ENCODE measurements around the gene CNPY1.

The CNPY1 gene

GRCh38 chr7:155571581-155572345 lies 25.4 kb upstream of the CNPY1 start:
- in situ Hi-C loops (cut with HindIII; ENCODE audit: low sequenced_read_pairs) = no loop called here
- no peak overlapping the region for H3K4me3 ChIP-seq (ENCODE audit: low read depth, low read length)
- TF ChIP-seq CTCF (IDR thresholded peaks at IDR 0.05; ENCODE audit: low read depth, low read length, missing control alignments) = no peak
- DNase-seq (ENCODE audit: low read depth) = no peak

GRCh38 chr7:155570991-155571390 lies 24.6 kb upstream of the CNPY1 start:
- in situ Hi-C loops (cut with HindIII; ENCODE audit: low sequenced_read_pairs) = no loop called here
- no peak for TF ChIP-seq CTCF (IDR thresholded peaks at IDR 0.05; ENCODE audit: low read depth, low read length, missing control alignments)
- no peak for DNase-seq (ENCODE audit: low read depth)

DNA sequence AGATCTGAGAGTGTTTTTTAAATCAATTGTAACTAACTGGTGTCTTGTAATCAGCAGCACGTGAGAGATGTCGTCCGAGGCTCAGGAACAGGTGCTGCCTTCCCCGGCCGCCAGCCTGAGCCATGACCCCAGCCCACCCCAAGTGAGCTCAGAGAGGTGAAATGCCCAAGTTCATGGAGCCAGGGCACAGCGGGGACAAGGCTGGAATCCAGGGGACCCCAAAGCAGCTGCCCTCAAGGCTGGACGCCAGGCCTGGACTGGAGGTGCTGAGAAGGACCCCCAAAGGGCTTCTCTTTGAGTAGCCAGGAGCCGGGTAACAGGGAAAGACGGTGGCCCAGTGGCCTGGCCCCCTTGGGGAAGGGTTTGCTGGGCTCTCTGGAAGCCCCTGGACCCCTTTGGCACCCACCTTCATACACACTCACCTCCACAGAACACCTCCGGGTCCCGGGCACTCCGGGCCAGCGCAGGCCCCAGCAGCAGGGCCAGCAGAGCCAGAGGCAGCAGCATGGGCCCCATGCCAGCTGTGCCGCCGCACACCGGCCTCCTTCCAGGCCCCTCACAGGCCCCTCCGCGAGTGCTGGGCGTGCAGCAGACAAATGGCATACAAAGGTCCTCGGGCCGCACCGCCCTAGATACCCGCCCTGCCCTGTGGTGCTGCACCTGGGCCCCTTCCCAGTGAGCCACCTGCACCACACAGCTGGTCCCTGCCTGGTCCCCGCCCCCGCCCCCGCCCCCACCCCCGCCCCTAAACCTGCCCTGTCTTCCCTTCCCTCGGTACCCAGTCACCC lies 24.0 kb upstream of the CNPY1 start:
- DNase-seq (ENCODE audit: low read depth) = no peak
- TF ChIP-seq CTCF (IDR thresholded peaks at IDR 0.05; ENCODE audit: low read depth, low read length, missing control alignments) = no peak
- in situ Hi-C loops (cut with HindIII; ENCODE audit: low sequenced_read_pairs) = no loop called here
- H3K4me3 ChIP-seq (ENCODE audit: low read depth, low read length) = no peak overlapping the region

More at GRCh38 chr7:155570991-155571390, 24.6 kb upstream of the CNPY1 start:
- H3K4me3 ChIP-seq (ENCODE audit: low read depth, low read length) = no peak overlapping the region

GRCh38 chr7:155569681-155570080 lies 23.3 kb upstream of the CNPY1 start:
- H3K4me3 ChIP-seq (ENCODE audit: low read depth, low read length) = no peak overlapping the region
- DNase-seq (ENCODE audit: low read depth) = no peak
- no peak for TF ChIP-seq CTCF (IDR thresholded peaks at IDR 0.05; ENCODE audit: low read depth, low read length, missing control alignments)
- in situ Hi-C loops (cut with HindIII; ENCODE audit: low sequenced_read_pairs) = no loop called here

- no peak for TF ChIP-seq CTCF (IDR thresholded peaks at IDR 0.05; ENCODE audit: low read depth, low read length, missing control alignments)
- in situ Hi-C loops (cut with HindIII; ENCODE audit: low sequenced_read_pairs) = no loop called here
- no peak overlapping the region for H3K4me3 ChIP-seq (ENCODE audit: low read depth, low read length)
- DNase-seq (ENCODE audit: low read depth) = no peak
Observed at GRCh38 chr7:155568842-155569494, 22.6 kb upstream of the CNPY1 start.

- no peak overlapping the region for H3K4me3 ChIP-seq (ENCODE audit: low read depth, low read length)
- no peak for DNase-seq (ENCODE audit: low read depth)
- no peak for TF ChIP-seq CTCF (IDR thresholded peaks at IDR 0.05; ENCODE audit: low read depth, low read length, missing control alignments)
- in situ Hi-C loops (cut with HindIII; ENCODE audit: low sequenced_read_pairs) = no loop called here
Observed at GRCh38 chr7:155568333-155568660, 21.9 kb upstream of the CNPY1 start.
